CD4-positive, alpha-beta T cell treated with Interleukin-6 for 4 hours (primary cell): ENCODE data around the gene RPS5.
A peak's percentile ranks its signal among the peaks of the same experiment; 100 is the strongest.
"Not testable (repeated sequence)": the region's sequence is repeated elsewhere in the genome, so short reads cannot be mapped to it uniquely, and the experiment has no call there.

Experiments used
- DNase-seq: peaks from one replicate; pipeline ENCODE4 v3.0.0-alpha.2; 2020; ENCODE audit warnings: mixed read lengths

RPS5 gene

DNA sequence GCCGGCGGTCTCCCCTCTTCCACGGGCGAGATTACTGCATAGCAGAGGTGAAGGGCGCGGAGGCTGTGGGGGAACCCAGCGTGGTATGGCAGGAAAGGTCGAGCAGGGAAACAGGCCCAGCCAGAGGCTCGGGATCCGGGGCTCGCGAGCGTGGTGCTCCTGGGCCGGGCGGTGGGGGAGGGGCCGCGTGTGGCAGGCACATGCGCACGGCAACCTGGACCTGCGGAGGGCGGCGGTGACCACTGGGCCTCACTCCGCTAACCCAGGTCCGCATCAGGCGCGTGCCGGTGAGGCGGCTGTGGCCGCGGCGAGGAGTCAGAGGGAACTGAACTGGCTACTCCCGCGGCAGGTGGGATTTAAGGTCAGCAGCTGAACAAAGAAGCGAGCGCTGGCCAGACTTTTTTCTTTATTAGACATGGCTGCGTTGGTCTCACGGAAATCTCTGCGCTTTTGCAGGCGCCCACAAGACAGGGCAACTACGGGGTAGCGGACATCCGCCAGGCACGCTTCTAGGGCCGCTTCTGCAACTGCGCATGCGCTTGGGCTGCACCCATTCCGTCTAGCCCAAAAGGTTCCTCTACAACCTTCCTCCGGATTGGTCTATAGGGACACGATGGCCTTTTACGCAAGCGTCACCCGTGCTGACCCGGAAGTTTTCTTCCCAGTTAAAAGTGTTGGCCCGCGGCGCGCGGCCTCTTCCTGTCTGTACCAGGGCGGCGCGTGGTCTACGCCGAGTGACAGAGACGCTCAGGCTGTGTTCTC lies at the start of gene RPS5:
Gene RPS5 (plus strand): TSS at position 694 of the 762 bp plus-strand sequence. CDS start 869 bp downstream, outside the sequence.
- DNase-seq, result peak; percentile 96

- no peak for DNase-seq
Observed at GRCh38 chr19:58338336-58338735, 48.7 kb upstream of the RPS5 start.

DNA sequence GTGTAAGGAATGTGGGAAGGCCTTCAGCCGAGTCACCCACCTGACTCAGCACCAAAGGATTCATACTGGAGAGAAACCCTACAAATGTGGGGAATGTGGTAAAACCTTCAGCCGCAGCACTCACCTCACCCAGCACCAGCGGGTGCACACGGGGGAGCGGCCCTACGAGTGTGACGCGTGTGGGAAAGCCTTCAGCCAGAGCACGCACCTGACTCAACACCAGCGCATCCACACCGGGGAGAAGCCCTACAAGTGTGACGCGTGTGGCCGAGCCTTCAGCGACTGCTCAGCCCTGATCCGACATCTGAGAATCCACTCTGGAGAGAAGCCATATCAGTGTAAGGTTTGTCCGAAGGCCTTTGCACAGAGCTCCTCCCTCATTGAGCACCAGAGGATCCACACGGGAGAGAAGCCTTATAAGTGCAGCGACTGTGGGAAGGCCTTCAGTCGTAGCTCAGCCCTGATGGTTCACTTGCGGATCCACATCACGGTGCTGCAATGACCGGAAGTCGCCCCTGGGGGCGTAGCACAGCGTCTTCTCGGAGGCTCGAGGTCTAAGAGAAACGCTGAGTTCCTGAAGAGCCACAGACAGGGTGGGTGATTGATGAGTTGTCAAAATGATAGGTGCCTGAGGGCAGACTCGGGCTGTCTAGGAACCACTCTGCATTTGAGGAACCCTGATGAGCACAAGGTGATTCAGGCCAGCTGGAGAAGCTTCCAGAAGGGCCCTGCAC lies 48.1 kb upstream of the RPS5 start:
- DNase-seq, result no peak

DNA sequence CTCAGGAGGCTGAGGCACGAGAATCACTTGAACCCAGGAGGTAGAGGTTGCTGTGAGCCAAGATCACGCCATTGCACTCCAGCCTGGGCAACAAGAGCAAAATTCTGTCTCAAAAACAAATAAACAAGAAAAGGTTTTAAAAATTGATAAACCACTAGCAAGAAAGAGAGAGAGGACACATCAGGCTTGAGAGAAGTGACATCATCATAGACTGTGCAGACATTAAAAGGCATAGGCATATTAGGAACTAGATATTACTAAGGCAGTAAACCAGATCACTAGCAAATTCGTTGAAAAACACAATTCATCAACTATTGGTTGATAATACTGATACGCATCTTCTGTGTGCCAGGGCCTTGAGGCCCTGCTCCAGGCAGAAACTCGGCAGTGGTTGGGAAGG lies 41.5 kb upstream of the RPS5 start:
- DNase-seq, result no peak

- peak; percentile 76 for DNase-seq
Observed at GRCh38 chr19:58346961-58347929, 39.8 kb upstream of the RPS5 start.

GRCh38 chr19:58348080-58348479 lies 39.0 kb upstream of the RPS5 start:
- not testable (repeated sequence) for DNase-seq

DNA sequence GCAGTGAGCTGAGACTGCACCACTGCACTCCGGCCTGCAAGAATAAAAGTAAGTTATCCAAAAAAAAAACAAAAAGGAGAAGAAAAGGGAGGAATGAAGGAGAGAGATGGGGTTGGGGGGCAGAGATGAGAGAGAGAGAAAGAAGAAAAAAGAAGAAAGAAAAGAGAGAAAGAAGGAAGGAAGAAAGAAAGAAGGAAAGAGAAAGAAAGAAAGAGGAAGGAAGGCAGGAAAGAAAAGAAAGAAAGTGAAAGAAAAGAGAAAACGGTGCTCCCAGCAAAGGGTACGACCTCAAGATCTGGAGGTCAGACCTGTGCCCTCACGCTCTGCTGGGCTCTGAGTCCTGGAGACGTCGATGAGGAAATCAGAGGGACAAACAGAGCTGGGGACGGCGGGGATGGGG lies 37.5 kb upstream of the RPS5 start:
- DNase-seq, result no peak

GRCh38 chr19:58350001-58350861 lies 36.8 kb upstream of the RPS5 start:
- no peak for DNase-seq

DNA sequence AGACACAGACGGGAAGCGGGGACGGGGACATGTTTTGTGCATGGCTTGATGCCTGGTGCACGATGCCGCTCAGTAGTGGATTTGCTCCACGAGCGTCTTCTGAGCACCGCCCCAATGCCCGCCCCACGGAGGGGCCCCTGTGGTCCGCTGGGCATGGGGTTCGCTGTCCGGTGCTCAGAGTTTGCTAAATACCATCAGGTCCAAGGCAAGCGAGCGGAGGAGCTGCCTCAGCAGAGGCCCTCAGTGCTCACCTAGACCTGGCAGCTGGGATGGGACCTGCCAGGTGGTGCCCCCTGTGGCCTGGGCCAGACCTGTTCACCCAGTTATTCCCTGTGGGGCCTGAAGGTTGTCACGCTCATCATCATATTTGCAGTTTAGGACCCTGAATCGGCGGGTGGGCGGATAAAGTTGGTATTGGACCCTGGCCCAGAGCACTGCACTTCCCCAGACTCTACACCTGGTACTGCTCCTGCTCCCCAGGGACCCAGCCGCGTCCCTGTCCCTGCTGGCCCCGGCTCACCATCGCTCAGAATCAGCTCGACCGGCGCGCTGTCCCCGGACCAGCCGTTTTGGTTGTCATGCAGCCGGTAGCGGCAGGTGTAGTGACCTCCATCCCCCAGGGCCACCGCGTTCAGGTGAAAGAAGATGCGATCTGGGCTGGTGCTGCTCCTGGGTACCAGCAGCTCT lies 36.1 kb upstream of the RPS5 start:
- DNase-seq, result no peak

DNA sequence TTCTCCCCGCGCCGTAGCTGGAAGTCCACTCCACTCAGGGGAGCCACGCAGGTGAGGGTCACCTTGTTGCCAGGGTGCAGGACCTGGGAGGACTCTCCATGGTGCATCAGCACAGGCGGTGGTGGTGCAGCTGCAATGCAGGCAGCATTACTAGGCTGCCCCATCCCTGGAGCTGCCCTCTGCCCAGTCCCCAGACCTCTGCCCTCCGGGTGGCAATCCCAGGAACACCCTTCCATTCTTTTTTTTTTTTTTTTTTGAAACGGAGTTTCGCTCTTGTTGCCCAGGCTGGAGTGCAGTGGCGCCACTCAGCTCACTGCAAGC lies 35.6 kb upstream of the RPS5 start:
- DNase-seq, result no peak

- DNase-seq, result no peak
Observed at GRCh38 chr19:58351990-58352755, 34.9 kb upstream of the RPS5 start.

- no peak for DNase-seq
Observed at GRCh38 chr19:58352760-58353671, 34.1 kb upstream of the RPS5 start, which contains the start of gene A1BG. A1BG (minus strand) TSS chr19:58353492; CDS start chr19:58353437, 55 bp downstream.

DNA sequence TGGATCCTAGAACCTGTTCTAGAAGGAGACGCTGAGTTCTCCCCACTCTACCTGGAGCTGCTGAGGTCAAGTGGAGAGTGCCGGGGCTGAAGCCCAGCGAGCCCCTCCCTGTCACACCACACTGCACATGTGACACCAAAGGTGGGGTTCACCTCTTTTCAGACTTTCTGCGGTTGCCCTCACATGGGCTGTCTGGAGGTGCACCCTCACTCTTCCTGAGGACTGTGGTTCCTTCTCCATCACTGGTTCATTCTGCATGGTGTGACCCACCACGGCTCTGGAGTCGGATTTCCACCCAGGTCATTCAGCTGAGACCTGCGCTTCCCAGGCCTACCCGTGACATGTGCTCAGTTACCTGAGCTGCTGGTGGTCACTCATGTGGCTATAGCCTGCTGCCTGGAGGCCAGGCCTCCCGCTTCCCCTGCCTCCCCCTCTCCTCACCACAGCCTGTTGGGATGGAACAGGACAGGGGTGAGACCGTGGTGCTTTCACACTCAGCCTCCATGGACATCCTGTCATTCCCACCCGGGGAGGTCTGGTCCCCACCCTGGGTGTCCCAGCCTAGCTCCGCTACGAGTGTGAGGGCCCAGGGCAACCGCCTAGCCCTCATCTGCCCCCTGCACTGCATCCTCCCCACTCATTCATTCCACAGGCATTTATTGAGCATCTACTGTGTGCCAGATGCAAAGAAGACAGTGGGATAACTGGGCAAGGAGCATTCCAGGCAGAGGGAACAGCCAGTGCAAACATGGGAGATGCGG lies 33.2 kb upstream of the RPS5 start:
- DNase-seq, result no peak

- DNase-seq, result no peak
Observed at GRCh38 chr19:58354478-58355030, 32.5 kb upstream of the RPS5 start.

GRCh38 chr19:58355215-58355796 lies 31.8 kb upstream of the RPS5 start:
- no peak for DNase-seq

GRCh38 chr19:58355908-58356765 lies 30.9 kb upstream of the RPS5 start:
- peak; percentile 47 for DNase-seq
